ENCODE measurements around the gene PPP1R9A.

The PPP1R9A gene

GRCh38 chr7:94912085-94912484 is 4.7 kb downstream of the PPP1R9A start:
- DNase-seq, result no peak

DNA sequence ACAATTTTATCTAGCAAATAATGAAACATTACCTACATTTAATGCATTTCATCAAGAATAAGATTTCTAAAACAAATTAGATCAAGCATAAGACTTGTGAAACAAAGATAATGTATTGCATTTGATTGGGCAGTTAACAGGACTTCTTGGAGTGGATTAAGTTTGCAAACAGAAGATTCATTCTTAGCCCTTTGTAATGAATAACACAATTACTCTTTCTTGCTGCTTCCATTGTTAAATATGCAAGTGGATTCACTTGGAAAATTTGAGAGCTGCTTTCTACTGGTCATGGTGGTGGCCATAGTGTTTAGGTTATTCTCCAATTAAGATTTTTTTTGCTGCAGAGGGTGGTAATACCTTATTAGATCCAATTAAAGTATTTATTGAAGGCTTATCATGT is 6.0 kb downstream of the PPP1R9A start:
- no peak for DNase-seq

DNA sequence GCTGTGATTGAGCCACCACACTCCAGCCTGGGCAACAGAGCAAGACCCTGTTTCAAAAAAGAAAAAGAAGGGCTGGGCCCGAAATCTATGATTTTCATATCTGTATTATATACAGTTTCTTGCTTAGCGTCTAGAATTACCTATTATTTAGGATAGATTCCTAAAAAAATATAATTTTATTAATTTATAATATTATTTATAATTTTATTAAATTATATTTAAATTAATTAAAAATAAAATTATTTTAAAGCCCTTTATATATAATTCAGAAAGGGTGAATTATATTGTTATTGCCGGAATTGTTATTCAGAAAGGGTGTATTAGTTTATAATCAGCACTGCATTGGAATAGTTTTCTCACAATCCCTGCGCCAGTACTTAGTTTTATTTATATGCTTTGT is 14.5 kb downstream of the PPP1R9A start:
- no peak for DNase-seq

DNA sequence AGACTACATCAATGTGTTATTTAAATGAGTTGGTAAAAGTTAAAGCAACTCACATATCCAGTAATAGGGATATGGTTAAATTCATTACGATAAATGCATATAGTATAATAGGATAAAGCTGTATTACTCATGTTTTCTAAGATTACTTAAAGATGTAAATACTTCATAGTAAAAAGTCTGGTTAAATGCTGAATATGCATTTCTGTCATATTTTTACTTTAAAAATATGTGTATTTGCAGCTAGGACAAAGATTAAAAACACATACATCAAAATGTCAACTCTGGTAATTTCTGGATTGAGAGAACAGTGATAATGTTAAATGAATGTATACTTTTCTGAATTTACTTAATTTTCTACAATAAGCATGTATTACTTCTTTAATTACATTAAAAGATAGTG is 15.1 kb downstream of the PPP1R9A start:
- DNase-seq, result no peak

- DNase-seq, result no peak
Measured at GRCh38 chr7:94923412-94923811, 16.0 kb downstream of the PPP1R9A start.

- no peak for DNase-seq
Measured at GRCh38 chr7:94928168-94928707, 20.8 kb downstream of the PPP1R9A start.

- DNase-seq, result no peak
Measured at GRCh38 chr7:94933256-94933990, 26.0 kb downstream of the PPP1R9A start.

DNA sequence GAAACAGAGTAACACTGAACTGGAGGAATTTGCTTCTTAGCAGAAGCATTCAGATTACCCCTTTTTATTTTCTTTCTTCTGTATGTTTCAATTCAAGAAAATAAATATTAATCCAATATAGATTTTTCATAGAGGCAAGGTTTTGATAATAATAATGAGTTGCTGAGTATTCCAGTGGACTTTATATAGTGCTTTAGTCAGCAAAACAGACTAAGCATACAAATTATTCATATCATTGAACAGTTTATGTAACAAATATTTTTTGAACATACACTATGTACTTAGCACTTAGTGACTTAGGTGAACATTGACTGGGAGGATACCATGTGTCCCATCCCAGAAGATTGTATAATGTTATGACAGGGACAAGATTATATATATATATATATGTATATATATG is 32.0 kb downstream of the PPP1R9A start:
- DNase-seq, result no peak

GRCh38 chr7:94940241-94940640 is 32.8 kb downstream of the PPP1R9A start:
- no peak for DNase-seq

- DNase-seq, result no peak
Measured at GRCh38 chr7:94941844-94942632, 34.6 kb downstream of the PPP1R9A start.

- DNase-seq, result no peak
Measured at GRCh38 chr7:94943134-94943533, 35.7 kb downstream of the PPP1R9A start.

- DNase-seq, result no peak
Measured at GRCh38 chr7:94949532-94949931, 42.1 kb downstream of the PPP1R9A start.

- DNase-seq, result no peak
Measured at GRCh38 chr7:94955807-94956206, 48.4 kb downstream of the PPP1R9A start.

DNA sequence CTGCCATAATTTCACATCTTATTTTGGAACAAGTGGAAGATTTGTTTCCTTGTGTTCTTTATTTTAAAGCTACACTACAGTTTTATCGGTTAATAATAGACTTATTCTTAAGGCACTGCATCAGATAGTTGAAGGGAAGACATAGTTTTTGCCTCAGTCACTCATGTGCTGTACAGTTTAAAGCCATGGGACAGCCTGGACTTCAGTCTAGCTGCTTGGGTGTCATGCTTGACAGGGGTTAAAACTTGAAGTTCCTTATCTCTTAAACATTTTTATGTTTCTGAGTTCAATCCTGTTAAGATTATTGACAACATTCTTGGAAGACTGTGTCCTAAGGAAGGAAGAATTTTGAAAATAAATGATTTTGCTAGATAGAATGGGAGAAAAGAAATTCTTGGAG is 49.7 kb downstream of the PPP1R9A start:
- DNase-seq, result no peak

GRCh38 chr7:94962661-94963060 is 55.3 kb downstream of the PPP1R9A start:
- no peak for DNase-seq

- no peak for DNase-seq
Measured at GRCh38 chr7:94969434-94970084, 62.2 kb downstream of the PPP1R9A start.

- DNase-seq, result no peak
Measured at GRCh38 chr7:94970085-94970576, 62.7 kb downstream of the PPP1R9A start.

DNA sequence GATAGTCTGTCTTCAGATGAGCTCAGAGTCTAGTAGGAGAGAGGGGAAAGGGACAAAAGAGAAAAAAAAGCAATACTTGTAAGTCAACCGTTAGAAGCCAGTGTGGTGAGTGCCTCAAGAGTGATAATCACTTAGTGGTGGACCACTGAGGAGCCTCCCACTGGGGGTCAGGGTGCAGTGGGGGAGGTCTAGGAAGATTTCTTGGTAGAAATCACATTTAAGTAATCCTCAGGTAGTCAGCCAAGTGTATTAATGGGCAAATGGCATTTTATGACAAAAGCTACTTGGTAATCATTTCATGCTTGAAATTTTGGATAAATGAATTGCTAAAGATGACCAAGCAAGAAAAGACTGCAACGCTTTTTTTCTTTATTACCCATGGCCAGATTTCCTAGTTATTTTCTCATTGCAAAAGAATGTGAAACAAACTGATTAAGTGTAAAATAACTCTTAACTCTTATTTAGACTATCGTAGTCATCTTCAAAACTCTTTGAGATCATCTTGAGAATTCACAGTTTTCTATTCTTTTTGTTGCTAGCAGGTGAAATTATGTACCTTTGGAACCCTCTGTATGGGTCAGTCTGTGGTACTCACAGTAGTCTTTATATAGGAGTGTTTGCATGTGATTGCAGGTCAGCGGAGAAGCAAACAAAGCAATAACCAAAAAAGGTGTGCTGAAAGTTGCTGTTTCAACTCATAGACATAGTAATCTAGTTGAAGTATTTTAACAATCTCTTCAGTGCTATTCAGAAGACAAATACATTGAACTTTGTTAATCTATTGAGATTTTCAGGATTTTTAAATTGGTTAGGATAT is 63.9 kb downstream of the PPP1R9A start:
- no peak for DNase-seq

DNA sequence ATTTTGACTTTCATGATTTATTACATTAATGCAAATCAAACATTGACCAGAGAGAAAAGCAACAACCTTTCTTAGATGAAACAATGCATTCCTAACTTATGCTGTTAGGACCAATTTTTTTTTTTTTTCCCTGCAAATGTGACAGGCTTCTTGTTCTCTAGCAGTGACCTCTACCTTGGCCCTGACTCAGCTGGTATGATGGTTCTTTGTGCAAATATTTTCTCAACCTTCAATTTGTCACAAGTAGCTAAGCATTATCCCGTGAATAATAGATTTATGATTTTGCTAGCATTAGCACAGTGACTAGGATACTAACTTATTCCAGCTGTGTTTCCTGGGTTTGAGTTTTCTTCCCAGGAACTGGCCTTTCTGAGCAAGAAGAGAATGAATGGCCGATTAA is 64.9 kb downstream of the PPP1R9A start:
- no peak for DNase-seq

GRCh38 chr7:94973844-94974243 is 66.5 kb downstream of the PPP1R9A start:
- DNase-seq, result no peak

GRCh38 chr7:94974423-94974822 is 67.0 kb downstream of the PPP1R9A start:
- no peak for DNase-seq

DNA sequence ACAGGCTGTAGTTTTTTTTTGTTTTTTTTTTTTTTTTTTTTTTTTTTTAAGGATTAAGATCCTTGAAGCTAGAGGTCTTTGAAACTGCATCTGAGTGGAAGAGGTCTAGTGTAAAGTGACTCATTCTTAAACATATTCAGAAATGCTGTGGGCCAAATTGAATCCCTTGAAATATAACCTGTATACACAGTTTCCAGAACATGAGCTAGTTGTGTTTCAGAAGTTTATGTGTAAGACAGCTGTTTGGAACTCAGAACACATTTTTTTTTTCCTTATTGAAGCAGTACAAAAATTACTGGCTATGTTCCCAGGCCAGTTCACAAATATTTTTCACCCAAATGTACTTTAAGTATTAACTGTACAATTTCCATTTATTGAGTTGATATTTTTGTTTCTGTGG is 67.9 kb downstream of the PPP1R9A start:
- no peak for DNase-seq
